Common myeloid progenitor, CD34-positive (primary cell): Measurements from ENCODE around the gene CCSER2.
"Not testable (repeated sequence)": the region's sequence is repeated elsewhere in the genome, so short reads cannot be mapped to it uniquely, and the experiment has no call there.

Source experiments
- CTCF ChIA-PET: fragments of 350-600 bp; sonication (Branson Sonifier 250); formaldehyde crosslinking; loops from one replicate; lab custom pipeline; 2021; ENCODE audit warnings: antibody characterized with exemption; lab: Charles Lee
- POLR2A ChIA-PET: fragments of 350-600 bp; sonication (Branson Sonifier 250); formaldehyde crosslinking; loops from one replicate; lab custom pipeline; 2021; ENCODE audit warnings: antibody characterized with exemption; lab: Charles Lee
- DNase-seq, 3 donors: peaks; one replicate each; pipeline versions ENCODE4 v3.0.0 to v3.0.0-alpha.2; 2013
- H3K27ac ChIP-seq, 2 experiments: 1 replicate in 1 of 2; 2 replicates in 1 of 2; pipeline ENCODE4 v1.7.0; 2013; ENCODE audit warnings: inconsistent platforms in 2 of 2, low read length in 2 of 2, mild to moderate bottlenecking in 2 of 2, low read depth in 1 of 2, moderate library complexity in 1 of 2; ENCODE audit not compliant: severe bottlenecking in 2 of 2, insufficient read depth in 1 of 2, poor library complexity in 1 of 2
- H3K27me3 ChIP-seq, 5 experiments: replicated peaks in 2 of 5; 1 replicate in 3 of 5; 2 replicates in 2 of 5; pipeline versions ENCODE4 v1.6.1 to v1.7.0; 2013; ENCODE audit warnings: low read length in 4 of 5, mild to moderate bottlenecking in 2 of 5, moderate library complexity in 2 of 5, inconsistent platforms in 1 of 5; ENCODE audit not compliant: insufficient read depth in 5 of 5, control insufficient read depth in 4 of 5
- H3K36me3 ChIP-seq, 4 experiments: 1 replicate in 2 of 4; 2 replicates in 2 of 4; pipeline versions ENCODE4 v1.6.1 to v1.7.0; 2013; ENCODE audit warnings: low read length in 3 of 4, control low read depth in 1 of 4, mild to moderate bottlenecking in 1 of 4; ENCODE audit not compliant: control insufficient read depth in 4 of 4, insufficient read depth in 4 of 4
- H3K4me1 ChIP-seq, 4 experiments: 1 replicate in 3 of 4; 2 replicates in 1 of 4; pipeline versions ENCODE4 v1.6.1 to v1.7.1; 2013; ENCODE audit warnings: low read length in 3 of 4, mild to moderate bottlenecking in 3 of 4, control low read depth in 1 of 4, inconsistent platforms in 1 of 4, moderate library complexity in 1 of 4; ENCODE audit not compliant: control insufficient read depth in 4 of 4, insufficient read depth in 4 of 4; ENCODE audit errors: control extremely low read depth in 1 of 4
- H3K4me3 ChIP-seq, 7 experiments: 1 replicate in 4 of 7; 2 replicates in 3 of 7; pipeline versions ENCODE4 v1.5.1 to v1.7.0; 2013; ENCODE audit warnings: mild to moderate bottlenecking in 7 of 7, low read length in 6 of 7, moderate library complexity in 6 of 7, inconsistent platforms in 2 of 7, low read depth in 2 of 7, control low read depth in 1 of 7; ENCODE audit not compliant: insufficient read depth in 4 of 7, control insufficient read depth in 1 of 7; ENCODE audit errors: extremely low read depth in 1 of 7
- H3K9me3 ChIP-seq, 5 experiments: 1 replicate in 4 of 5; 2 replicates in 1 of 5; pipeline versions ENCODE4 v1.6.1 to v1.7.1; 2013; ENCODE audit warnings: low read length in 4 of 5, mild to moderate bottlenecking in 2 of 5, inconsistent platforms in 1 of 5, low read depth in 1 of 5, moderate library complexity in 1 of 5; ENCODE audit not compliant: control insufficient read depth in 4 of 5, insufficient read depth in 2 of 5; ENCODE audit errors: control extremely low read depth in 1 of 5
- WGBS: methylation state at CpG from one replicate; pipeline ENCODE4 v1.1.5; 2013; ENCODE audit not compliant: insufficient coverage; 5-methylcytosine and 5-hydroxymethylcytosine counted together

Gene CCSER2

DNA sequence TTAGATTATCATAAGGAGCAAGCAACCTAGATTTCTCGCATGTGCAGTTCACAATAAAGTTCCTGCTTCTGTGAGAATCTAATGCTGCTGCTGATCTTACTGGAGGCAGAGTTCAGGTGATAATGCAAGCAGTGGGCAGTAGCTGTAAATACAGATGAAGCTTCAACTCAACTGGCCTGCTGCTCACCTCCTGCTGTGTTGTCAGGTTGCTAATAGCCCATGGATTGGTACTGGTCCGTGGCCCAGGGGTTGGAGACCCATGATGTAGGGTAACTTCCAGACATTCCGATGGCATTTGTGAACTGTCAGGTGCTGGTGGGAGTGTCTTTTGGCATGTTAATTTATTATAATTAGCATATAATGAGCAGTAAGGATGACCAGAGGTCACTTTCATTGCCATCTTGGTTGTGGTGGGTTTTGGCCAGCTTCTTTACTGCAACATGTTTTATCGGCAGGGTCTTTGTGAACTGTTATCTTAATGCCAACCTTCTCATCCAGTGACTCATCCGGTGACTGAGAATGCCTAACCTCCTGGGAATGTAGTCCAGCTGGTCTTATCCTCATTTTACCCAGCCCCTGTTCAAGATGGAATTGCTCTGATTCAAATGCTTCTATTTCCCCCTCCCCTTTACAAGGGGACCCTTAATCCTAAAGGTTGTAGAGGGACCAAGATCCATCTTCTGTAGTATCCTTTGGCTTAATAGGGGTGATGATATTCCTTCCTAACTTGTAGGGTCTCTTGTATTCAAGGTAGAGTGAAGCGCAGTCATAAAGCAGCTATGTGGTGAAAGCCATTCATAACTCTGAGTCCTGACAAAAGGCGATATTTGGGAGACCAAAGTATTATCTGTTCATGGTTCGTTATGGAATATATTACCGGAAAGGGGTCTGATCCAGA is 165.8 kb downstream of the CCSER2 start:
- Histone ChIP-seq H3K4me3 (no peak overlapping the region), H3K27ac (no peak overlapping the region), H3K27me3 (no peaks in the 10 kb centered on the region), H3K4me1 (no peaks in the 10 kb centered on the region), H3K9me3 (peaks cover 0 to 4% (median 0%) of the 10 kb centered on the region in 5 experiments), H3K36me3 (peaks cover 0 to 4% (median 1%) of the 10 kb centered on the region in 4 experiments)
- POLR2A ChIA-PET: no interaction called here
- CTCF ChIA-PET: no interaction called here
- 98% methylated on average over 8 of the region's 9 CpGs for WGBS
- no peak for DNase-seq

DNA sequence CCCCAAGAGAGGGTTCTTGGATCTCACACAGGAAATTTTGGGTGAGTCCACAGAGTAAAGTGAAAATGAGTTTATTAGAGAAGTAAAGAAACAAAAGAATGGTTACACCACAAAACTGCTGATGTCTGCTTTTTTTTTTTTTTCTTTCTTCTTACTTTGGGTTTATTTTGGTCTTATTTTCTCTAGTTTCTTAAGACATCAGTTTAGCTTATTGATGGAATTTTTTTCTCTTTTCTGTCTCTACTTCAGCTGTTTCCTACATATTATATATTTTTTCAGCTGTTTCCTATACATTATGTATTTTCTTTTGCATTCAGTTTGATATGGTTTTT is 166.4 kb downstream of the CCSER2 start:
- no peak overlapping the region for H3K4me3 ChIP-seq
- ChIA-PET POLR2A (no interaction called here), CTCF (no interaction called here)
- H3K9me3 ChIP-seq: peaks cover 0 to 4% (median 0%) of the 10 kb centered on the region in 5 experiments
- H3K4me1 ChIP-seq: peaks cover 0 to 3% (median 2%) of the 10 kb centered on the region in 4 experiments
- no peak for DNase-seq
- no peak overlapping the region for H3K27ac ChIP-seq
- peaks cover 0 to 4% (median 1%) of the 10 kb centered on the region in 4 experiments for H3K36me3 ChIP-seq
- H3K27me3 ChIP-seq: no peaks in the 10 kb centered on the region

GRCh38 chr10:84497978-84498377 is 169.6 kb downstream of the CCSER2 start:
- H3K27me3 ChIP-seq: no peaks in the 10 kb centered on the region
- ChIA-PET POLR2A (no interaction called here), CTCF (no interaction called here)
- H3K4me3 ChIP-seq: no peak overlapping the region
- no peaks in the 10 kb centered on the region for H3K9me3 ChIP-seq
- peaks cover 0 to 8% (median 4%) of the 10 kb centered on the region in 4 experiments for H3K4me1 ChIP-seq
- DNase-seq: no peak
- H3K27ac ChIP-seq: no peak overlapping the region
- no CpG with 5 or more reads among the region's 1 CpG for WGBS
- H3K36me3 ChIP-seq: peaks cover 0 to 2% (median 0%) of the 10 kb centered on the region in 4 experiments

GRCh38 chr10:84499039-84499438 is 170.7 kb downstream of the CCSER2 start:
- WGBS: 98% methylated on average over 4 of the region's 9 CpGs
- H3K27me3 ChIP-seq, H3K27ac ChIP-seq, DNase-seq, H3K36me3 ChIP-seq, H3K4me3 ChIP-seq, H3K9me3 ChIP-seq, H3K4me1 ChIP-seq, POLR2A ChIA-PET, CTCF ChIA-PET: not testable (repeated sequence)

DNA sequence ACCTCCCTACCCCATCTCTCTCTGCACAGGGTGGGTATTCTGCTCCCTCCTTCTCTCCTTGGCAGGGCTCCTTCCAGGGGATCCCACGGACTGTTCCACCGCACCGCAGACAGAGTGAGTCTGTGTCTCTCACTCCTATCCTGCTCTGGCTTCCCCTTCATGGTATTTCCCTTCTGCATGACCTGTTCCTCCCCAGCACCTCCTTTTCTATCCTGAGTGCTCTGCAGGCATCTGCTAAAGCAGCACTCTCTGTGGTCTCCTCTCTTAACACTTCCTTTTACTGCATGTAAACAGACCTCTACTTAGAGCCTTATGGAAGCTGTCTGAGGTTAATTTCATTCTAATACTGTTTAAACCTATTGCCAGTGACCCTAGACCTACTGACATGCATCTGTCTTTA is 171.5 kb downstream of the CCSER2 start:
- ChIA-PET CTCF (no interaction called here), POLR2A (no interaction called here)
- H3K4me1 ChIP-seq: peaks cover 0 to 8% (median 4%) of the 10 kb centered on the region in 4 experiments
- H3K9me3 ChIP-seq: no peaks in the 10 kb centered on the region
- H3K36me3 ChIP-seq: no peaks in the 10 kb centered on the region
- peak in 1 of 3 donors; percentile 59 for DNase-seq
- H3K27ac ChIP-seq: no peak overlapping the region
- 100% methylated on average over 3 of the region's 3 CpGs for WGBS
- no peak overlapping the region for H3K4me3 ChIP-seq
- H3K27me3 ChIP-seq: no peaks in the 10 kb centered on the region

DNA sequence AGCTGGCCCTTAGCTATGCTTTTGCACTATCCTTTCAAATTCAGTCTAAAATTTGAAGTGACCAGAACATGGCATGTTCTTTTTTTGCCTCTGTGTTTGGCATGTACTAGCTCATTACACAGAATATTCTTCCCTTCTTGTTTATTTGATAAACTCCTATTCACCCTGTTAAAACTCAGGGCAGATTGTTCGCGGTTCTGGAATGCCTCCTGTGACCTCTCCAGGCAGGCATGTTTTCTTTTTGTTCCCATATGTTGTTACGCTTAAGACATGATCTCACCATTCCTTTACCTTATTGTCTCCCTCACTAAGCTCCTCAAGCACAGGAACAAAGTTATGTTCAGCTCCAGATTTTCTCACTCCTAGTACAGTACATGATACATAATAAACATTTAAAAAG is 181.7 kb downstream of the CCSER2 start:
- no peak for DNase-seq
- Histone ChIP-seq H3K27ac (no peak overlapping the region), H3K36me3 (peaks cover 4 to 12% (median 6%) of the 10 kb centered on the region in 4 experiments), H3K9me3 (no peaks in the 10 kb centered on the region), H3K4me1 (no peaks in the 10 kb centered on the region), H3K4me3 (no peak overlapping the region), H3K27me3 (no peaks in the 10 kb centered on the region)
- CTCF ChIA-PET: interaction anchor here (0.6 to 1.1 kb wide), 3 partner anchors 27 to 75 kb away, joined by 3 read pairs; no protein-coding TSS in a partner anchor
- POLR2A ChIA-PET: no interaction called here
- 94% methylated on average over 2 of the region's 3 CpGs for WGBS

GRCh38 chr10:84511106-84511505 is 182.7 kb downstream of the CCSER2 start:
- no peaks in the 10 kb centered on the region for H3K9me3 ChIP-seq
- no peaks in the 10 kb centered on the region for H3K27me3 ChIP-seq
- H3K36me3 ChIP-seq: peaks cover 4 to 12% (median 6%) of the 10 kb centered on the region in 4 experiments
- ChIA-PET POLR2A (no interaction called here), CTCF (no interaction called here)
- DNase-seq: no peak
- H3K4me3 ChIP-seq: no peak overlapping the region
- H3K27ac ChIP-seq: no peak overlapping the region
- H3K4me1 ChIP-seq: no peaks in the 10 kb centered on the region
- WGBS: no CpG with 5 or more reads among the region's 2 CpGs
